Body of pancreas (tissue), 4 donors: ENCODE results near the gene LLCFC1.

ENCODE experiments used
- POLR2A ChIP-seq, 3 donors: fragments of 450-650 bp; IDR thresholded peaks; one replicate each; pipeline ENCODE4 v1.6.1; 2016; ENCODE audit warnings: antibody characterized with exemption in 3 of 3, mild to moderate bottlenecking in 2 of 3
- TF ChIP-seq, protein P1 (sequence below), 7 experiments: fragments of 450-650 bp in 4 of 7; fragments of 200-600 bp in 3 of 7; sonication (generic) in 3 of 7; IDR thresholded peaks; one replicate each; pipeline ENCODE4 v1.5.1; 2016 to 2019; ENCODE audit warnings: antibody characterized with exemption in 7 of 7

DNA sequence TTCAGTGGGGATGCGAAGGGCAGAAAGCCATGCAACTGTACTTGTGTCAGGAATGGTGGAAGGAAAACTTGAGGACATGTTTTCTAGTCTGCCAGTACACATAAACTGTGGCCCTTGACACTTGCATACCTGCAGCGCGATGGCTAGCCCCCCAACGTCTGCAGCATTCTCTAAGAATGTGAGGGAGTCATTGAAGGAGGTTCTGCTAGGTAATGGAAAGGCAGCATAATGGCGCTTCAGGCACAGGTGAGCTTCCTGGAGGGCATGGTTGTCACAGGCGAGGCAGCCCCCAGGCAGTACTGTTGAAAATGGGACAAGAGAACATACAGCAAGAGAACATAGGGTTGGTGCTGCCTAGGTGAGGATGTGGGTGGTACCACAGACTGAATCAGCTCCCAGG lies 3.5 kb downstream of the LLCFC1 start:
- TF ChIP-seq POLR2A (IDR thresholded peaks at IDR 0.05): no peak
- TF ChIP-seq, protein P1, sequence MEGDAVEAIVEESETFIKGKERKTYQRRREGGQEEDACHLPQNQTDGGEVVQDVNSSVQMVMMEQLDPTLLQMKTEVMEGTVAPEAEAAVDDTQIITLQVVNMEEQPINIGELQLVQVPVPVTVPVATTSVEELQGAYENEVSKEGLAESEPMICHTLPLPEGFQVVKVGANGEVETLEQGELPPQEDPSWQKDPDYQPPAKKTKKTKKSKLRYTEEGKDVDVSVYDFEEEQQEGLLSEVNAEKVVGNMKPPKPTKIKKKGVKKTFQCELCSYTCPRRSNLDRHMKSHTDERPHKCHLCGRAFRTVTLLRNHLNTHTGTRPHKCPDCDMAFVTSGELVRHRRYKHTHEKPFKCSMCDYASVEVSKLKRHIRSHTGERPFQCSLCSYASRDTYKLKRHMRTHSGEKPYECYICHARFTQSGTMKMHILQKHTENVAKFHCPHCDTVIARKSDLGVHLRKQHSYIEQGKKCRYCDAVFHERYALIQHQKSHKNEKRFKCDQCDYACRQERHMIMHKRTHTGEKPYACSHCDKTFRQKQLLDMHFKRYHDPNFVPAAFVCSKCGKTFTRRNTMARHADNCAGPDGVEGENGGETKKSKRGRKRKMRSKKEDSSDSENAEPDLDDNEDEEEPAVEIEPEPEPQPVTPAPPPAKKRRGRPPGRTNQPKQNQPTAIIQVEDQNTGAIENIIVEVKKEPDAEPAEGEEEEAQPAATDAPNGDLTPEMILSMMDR (IDR thresholded peaks at IDR 0.05): no peak
